ENCODE data around the gene CAP2.

The CAP2 gene

DNA sequence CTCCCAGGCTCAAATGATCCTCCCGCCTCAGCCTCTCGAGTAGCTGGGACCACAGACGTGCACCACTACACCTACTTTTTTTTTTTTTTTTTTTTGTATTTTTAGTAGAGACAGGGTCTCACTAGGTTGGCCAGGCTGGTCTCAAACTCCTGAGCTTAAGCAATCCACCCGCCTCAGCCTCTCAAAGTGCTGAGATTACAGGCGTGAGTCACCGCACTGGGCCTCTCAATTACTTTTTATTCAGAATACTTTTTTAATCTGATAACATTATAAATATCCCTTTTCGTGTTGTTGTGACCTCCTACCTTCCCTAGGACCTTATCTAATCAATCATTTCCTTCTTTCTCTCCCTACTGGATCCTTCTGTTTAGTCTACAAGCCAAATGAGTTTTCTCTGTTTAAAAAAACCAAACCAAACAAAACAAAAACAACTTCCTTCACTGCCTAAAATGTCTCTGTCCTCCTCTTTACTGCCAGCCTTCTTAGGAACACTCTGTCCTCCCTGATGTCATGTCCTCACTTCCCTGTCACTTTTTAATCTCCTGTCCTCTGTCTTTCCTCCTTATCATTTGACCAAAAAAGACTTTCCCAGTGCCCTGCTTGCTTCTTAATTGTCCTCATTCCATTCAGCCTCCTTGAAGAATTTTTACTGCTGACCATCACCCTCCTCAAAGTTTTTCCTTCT is 85.0 kb downstream of the CAP2 start:
- DNase-seq = no peak

DNA sequence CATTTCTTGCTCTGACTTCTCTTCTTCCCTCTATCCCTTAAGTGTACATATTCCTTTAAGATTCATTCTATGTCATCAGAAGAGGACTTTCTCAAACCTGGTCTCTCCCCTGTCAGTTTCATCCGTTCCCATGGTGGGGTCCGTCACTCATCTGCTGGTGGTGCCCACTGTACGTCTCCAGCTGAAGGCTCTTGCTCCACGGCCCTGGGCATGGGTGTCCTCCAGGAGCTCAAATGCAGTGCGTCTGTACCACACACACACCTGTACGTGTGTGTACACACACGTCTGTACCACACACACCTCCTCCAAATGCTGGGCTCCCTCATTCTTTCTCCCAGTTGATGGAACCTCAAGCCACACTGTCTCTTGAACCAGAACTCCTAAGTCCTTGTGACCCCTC is 85.6 kb downstream of the CAP2 start:
- DNase-seq = no peak

- no peak for DNase-seq
Measured at GRCh38 chr6:17480476-17480875, 87.1 kb downstream of the CAP2 start.

DNA sequence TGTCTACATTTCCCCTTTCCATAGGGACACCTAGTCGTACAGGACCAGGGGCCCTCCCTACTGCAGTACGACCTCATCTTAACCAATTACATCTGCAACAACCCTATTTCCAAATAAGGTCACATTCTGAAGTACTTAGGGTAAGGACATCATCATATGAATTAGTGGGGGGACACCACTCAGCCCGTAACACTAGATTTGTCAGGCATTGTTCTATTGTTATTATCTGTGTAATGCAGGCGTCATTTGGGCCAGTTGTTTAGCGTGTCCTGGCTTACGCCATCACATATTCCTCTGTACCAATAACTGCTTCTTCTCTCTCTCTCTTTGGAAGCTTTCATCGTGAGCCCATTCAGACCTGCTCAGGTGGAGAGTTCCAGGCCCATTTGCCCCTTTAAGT is 89.3 kb downstream of the CAP2 start:
- no peak for DNase-seq

DNA sequence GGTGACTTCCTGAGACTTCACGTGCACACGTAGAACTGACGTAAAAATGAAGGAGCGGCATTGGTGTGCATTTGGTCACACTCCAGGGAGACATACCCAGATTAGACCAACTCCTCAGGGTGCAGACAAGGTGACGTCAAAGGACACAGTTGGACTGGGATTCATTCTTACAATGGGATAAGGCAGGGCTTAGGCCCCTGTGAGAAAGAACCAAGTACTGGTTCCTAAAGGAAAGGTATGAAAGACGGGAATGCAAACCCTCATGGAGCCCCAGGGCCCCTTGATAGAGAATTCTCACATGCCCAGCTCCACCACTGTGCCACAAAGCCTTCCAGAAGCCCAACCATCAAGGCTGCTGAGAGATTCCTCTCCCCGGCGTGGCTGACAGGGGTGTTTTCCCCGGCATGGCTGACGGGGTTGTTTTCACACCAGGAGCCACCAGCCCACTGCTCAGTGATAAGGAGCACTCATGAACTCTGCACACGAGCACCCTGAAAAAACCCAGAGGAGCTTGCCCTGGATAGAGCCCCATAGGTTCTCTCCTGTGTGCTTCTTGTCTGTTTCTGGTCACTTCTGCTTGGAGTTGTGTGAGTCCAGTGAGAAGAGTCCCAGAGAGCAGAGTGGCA is 90.1 kb downstream of the CAP2 start:
- DNase-seq = peak in 1 of 3 experiments; percentile 49

DNA sequence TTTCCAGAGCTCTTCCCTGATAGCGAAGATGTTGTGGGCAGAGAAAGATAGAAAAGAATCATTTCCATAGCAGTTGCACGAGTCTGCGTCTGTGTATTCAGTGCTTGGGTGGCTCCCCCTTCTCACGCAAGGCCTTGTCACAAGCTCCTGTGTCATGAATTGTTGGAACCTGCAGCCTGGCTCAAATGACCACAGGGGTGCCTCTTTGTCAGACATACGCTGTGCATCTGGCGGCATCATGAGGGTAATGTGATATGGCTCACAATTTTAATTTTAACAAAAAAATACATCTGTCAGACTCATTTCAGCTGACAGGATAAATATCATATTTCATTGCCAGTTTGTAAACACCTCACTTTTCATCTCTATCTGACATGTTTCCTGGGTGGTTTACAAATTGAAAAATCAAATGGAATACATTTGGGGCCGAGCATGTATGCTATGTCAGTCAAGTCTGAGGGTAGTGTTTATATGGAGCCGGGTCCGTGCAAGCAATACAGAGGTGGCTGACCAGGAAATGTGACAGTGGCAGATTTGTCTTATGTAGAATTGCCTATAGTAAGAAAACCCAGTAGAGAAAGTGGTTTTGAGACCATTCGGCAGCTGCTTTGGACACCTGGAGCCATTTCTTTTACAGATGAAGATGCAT is 90.9 kb downstream of the CAP2 start:
- DNase-seq = peak; percentile 73 to 91 (median 89)

- no peak for DNase-seq
Measured at GRCh38 chr6:17485181-17485580, 91.8 kb downstream of the CAP2 start.

DNA sequence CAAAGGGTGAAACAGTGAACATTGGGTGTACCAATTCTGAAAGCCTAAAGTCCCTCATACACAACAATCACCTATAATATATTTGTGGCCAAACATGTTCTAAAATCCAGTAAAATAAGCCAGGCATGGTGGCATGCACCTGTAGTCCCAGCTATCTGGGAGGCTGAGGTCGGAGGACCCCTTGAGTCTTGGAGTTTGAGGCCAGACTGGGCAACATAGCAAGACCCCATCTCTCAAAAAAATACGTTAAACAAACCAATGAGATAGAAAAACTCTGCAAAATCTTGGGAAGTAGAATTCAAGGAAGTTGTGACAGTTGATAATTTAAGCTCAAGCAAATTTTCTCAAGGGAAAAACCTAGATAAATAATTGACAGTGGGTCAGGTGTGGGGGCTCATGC is 92.6 kb downstream of the CAP2 start:
- no peak for DNase-seq

DNA sequence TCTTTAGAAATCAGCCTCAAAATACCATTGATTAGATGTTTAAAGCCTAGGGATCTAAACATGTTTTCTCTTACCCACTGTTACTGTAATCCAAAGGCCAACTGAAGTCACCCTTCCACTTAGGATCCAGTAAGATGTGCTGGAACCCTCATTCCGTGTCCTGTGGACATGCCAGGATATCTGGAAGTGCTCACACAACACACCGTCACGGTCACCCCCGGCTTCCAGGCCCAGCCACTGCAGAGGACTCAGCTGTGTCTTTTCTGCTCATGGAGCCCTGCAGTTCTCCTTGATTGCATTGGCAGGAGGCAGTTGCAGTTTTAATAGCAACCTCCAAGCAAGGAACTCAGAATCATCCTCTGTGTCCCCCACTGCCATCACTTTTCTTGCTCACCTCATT is 93.3 kb downstream of the CAP2 start:
- DNase-seq = no peak

DNA sequence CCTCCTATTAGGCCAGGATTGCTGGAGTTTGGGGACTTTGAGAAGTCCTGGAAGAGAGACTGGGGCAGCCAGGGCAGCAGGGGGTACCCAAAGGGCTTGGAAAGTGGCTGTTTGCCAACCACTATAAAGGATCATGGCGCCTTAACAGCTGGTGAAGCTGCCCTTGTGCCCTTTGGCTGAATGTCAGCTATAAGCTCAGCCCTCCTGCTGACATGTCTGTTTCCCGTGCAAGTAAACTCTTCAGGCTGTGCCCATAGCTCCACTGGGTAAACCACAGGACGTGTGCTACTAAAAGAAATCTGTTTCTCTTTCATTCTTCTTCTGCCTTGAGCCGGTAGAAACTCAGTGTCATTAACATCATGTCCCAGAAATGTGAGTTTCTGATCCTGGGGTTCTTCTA is 97.3 kb downstream of the CAP2 start:
- peak in 1 of 3 experiments; percentile 8 for DNase-seq

- no peak for DNase-seq
Measured at GRCh38 chr6:17491416-17492142, 98.2 kb downstream of the CAP2 start.

DNA sequence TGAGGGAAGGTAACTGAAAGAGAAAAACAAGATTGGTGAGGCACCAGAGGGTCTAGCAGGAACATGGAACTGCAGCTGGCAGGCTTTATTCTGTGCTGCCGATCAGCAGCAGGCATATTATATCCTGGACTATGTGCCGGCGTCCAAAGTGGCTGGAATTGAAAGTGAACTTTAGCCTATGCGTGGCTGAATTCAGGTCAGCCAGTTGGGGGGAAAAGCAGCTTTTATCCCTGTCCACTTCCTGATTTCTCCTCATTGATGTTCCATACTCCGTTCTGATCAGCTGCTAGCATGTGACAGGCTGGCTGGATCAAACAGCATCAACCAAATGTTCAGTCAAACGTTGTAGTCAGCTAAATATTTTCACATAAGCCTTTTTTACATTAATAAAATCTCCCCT is 99.0 kb downstream of the CAP2 start:
- DNase-seq = no peak

- DNase-seq = no peak
Measured at GRCh38 chr6:17493286-17493685, 99.9 kb downstream of the CAP2 start.

DNA sequence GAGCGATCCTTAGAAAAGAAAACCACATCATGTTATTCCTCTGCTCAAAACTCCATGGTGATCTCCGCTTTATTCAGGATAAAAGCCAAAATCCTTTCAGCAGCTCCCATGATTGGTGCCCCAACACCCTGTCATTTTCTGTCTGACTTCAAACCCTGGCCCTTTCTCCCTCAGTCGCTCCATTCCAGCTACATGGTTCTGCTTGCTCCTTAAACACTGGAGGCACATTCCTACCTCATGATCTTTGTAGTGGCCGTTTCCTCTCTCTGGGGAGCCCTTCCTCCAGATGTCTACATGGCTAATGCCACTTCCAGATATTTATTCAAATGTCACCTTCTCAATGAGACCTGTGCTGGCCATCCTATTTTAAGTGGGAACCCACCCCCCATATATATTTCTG is 100.8 kb downstream of the CAP2 start:
- no peak for DNase-seq

- no peak for DNase-seq
Measured at GRCh38 chr6:17494919-17495318, 101.5 kb downstream of the CAP2 start.

GRCh38 chr6:17497535-17498095 is 104.2 kb downstream of the CAP2 start:
- peak in 2 of 3 experiments; percentile 17 to 50 for DNase-seq

DNA sequence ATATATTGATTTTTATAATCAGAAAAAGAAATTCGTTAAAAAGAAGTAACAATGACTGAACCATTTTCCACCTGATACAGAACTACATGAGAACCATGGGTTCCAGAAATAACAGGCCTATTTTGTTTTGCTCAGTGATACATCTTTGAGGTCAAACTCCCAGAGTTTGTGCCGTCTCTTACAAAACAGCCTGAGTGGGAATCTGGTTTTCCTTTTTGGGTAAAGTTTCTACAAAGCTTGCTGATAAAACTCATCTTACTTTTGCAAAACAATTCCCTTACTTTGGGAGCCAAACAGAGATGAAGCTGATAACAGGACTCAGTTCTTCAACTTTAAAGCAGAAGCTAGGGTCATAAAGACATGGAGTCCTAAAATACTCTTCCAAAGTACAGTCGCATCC is 108.0 kb downstream of the CAP2 start:
- DNase-seq = no peak

DNA sequence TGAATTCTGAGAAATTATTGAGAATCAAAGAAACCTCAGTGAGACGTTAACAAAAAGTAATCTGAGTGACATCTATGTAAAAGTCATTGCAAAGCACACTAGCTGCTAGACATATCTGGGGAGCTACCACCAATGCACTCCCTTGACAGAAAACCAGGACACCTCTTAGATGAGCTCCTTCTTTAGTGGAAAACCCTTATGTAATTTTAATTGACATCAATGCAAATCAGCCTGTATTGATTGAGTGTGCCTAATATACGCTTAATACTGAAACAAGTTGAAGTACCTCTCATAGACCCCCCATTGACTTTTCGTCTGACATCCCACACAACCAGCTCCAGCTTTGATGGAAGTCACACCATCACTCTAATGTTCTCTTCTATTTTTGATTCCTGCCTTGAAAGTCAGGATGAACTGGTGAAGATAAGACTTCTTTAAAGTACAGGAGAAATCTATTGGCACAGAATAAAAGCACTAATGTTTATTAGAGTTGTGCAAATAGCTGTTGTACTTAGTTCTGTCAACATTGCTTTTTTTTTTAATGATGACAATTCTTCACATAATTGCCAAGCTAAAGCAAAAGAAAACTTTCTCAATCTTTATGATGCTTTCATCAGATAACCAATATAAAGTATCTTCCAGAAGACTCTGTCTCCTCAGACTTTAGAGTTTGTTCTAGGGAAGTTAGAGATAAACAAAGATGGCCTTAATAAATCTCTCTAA is 108.7 kb downstream of the CAP2 start:
- peak in 1 of 3 experiments; percentile 8 for DNase-seq

DNA sequence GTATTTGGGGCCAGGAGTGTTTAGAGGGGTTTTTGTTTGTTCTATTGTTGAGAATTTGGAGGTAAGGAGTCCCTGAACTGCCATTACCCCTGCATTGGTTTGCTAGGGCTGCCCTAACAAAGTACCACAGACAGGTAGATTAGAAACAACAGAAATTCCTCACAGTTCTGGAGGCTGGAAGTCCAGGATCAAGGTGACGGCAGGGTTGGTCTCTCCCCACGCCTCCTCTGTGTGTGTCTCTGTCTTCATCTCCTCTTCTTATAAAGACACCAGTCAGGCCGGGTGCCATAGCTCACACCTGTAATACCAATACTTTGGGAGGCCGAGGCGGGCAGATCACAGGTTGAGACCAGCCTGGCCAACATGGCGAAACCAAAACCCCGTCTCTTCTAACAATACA is 109.7 kb downstream of the CAP2 start:
- no peak for DNase-seq

DNA sequence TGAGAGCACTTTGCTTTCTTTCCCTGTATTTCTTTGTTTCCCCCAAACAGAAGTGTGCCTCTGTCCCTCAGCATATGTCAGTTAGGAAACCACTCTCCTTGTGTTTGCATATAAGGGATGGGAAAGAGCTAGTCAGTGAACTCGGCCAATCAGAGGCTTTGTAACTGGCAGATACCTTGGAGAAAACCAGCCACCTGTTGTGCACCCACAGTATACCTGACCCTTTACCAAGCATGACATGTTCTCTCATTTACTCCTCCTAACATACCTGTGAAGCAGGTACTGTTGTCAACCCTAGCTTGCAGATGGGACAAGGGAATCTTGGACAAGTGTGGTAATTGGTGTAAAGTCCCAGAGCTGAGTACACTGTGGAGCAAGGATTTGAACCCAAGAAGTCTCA is 110.6 kb downstream of the CAP2 start:
- DNase-seq = peak in 1 of 3 experiments; percentile 41

- peak in 1 of 3 experiments; percentile 18 for DNase-seq
Measured at GRCh38 chr6:17505062-17505476, 111.7 kb downstream of the CAP2 start.

GRCh38 chr6:17505767-17506280 is 112.4 kb downstream of the CAP2 start:
- DNase-seq = no peak
